ENCODE results near the gene CUBN. TPM values are rescaled to one million over a fixed set of nuclear protein-coding genes. Genes with fewer than 3 reads are reported as not detected.
A peak's percentile ranks its signal among the peaks of the same experiment; 100 is the strongest.

Gene CUBN
- total and polyA plus RNA-seq, 10 of the 15 experiments (the other 5 are each of a cell fraction or from before 2014, with no cell fraction given), result under 0.01 to 0.14 (median 0.02) TPM; not detected in 6

GRCh38 chr10:17175551-17175950 is 45.9 kb upstream of the CUBN start:
- Histone ChIP-seq H4K20me1 (ENCODE audit: control insufficient read depth, insufficient read depth) (no peaks in the 10 kb centered on the region), H3K9ac (ENCODE audit: control insufficient read depth, insufficient read depth, low read length) (no peak overlapping the region), H3K9me3 (replicated peaks; ENCODE audit: control insufficient read depth, insufficient read depth, low read length) (no peaks in the 10 kb centered on the region), H3K27me3 (replicated peaks in 1 of 2; ENCODE audit: control insufficient read depth in 2 of 2, insufficient read depth in 2 of 2, low read length in 1 of 2) (no peaks in the 10 kb centered on the region), H3K36me3 (ENCODE audit: control insufficient read depth in 2 of 2, insufficient read depth in 2 of 2, low read length in 1 of 2) (no peaks in the 10 kb centered on the region; a peak in 1 of 4 replicates), H3K4me2 (ENCODE audit: control insufficient read depth, insufficient read depth) (no peak overlapping the region), H3K4me3 (no peak overlapping the region), H3K79me2 (ENCODE audit: control insufficient read depth, insufficient read depth, low read length) (no peaks in the 10 kb centered on the region), H2AFZ (ENCODE audit: control insufficient read depth, low read depth, low read length) (peak overlapping the region; percentile 28), H3K27ac (ENCODE audit: control insufficient read depth, insufficient read depth) (no peak overlapping the region), H3K4me1 (ENCODE audit: control insufficient read depth, insufficient read depth, low read length) (no peaks in the 10 kb centered on the region)
- POLR2A ChIA-PET, result no interaction called here
- DNase-seq (ENCODE audit: low read depth, low spot score) (no peak), FAIRE-seq (no peak), ATAC-seq (no peak)
- CTCF ChIA-PET, result interaction anchor here (1.0 kb wide), 1 partner anchor 81 kb away, joined by 3 read pairs; no protein-coding TSS in a partner anchor
- intact Hi-C loops (cut with micrococcal nuclease; ENCODE audit: unreplicated experiment), result no loop called here
- no TSS peak for BruUV-seq (replicated peaks)
- SMC1A ChIA-PET (ENCODE audit: uncharacterized antibody, unreplicated experiment), result interaction anchor here (0.6 to 0.9 kb wide), 2 partner anchors 26 to 1330 kb away, joined by 3 read pairs; partner anchors contain the start of gene TRDMT1
- WGBS (ENCODE audit: insufficient coverage, insufficient replicate concordance, low lambda C conversion rate, missing lambda C conversion rate), result 66% methylated on average over 4 of the region's 4 CpGs
- RAD21 ChIA-PET (ENCODE audit: unreplicated experiment), result interaction anchor here (0.6 kb wide), 1 partner anchor 24 kb away, joined by 3 read pairs; no protein-coding TSS in a partner anchor
- in situ Hi-C loops (cut with MboI), result no loop called here
- TF ChIP-seq, protein P1, sequence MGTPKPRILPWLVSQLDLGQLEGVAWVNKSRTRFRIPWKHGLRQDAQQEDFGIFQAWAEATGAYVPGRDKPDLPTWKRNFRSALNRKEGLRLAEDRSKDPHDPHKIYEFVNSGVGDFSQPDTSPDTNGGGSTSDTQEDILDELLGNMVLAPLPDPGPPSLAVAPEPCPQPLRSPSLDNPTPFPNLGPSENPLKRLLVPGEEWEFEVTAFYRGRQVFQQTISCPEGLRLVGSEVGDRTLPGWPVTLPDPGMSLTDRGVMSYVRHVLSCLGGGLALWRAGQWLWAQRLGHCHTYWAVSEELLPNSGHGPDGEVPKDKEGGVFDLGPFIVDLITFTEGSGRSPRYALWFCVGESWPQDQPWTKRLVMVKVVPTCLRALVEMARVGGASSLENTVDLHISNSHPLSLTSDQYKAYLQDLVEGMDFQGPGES (IDR thresholded peaks at IDR 0.05), result no peak
- TF ChIP-seq RELA (IDR thresholded peaks at IDR 0.05; ENCODE audit: borderline replicate concordance, partially characterized antibody), result no peak
- no peak for TF ChIP-seq GABPA (IDR thresholded peaks at IDR 0.05; ENCODE audit: low read depth)
- no peak for TF ChIP-seq EED (IDR thresholded peaks at IDR 0.05; ENCODE audit: low read depth)
- no peak for TF ChIP-seq ASH2L (IDR thresholded peaks at IDR 0.05; ENCODE audit: borderline replicate concordance, low read depth)
- no peak for TF ChIP-seq NBN (IDR thresholded peaks at IDR 0.05)
- TF ChIP-seq SUPT20H (IDR thresholded peaks at IDR 0.05; ENCODE audit: borderline replicate concordance, control insufficient read depth, low read depth, low read length), result no peak
- no peak for TF ChIP-seq RCOR1 (conservative IDR thresholded peaks at IDR 0.05; ENCODE audit: low read depth, low read length)
- no peak for TF ChIP-seq PBX3 (IDR thresholded peaks at IDR 0.05; ENCODE audit: insufficient replicate concordance, low read depth, low read length)
- TF ChIP-seq POU2F2 (IDR thresholded peaks at IDR 0.05; ENCODE audit: borderline replicate concordance, low read depth, low read length), result no peak
- no peak for TF ChIP-seq PKNOX1 (IDR thresholded peaks at IDR 0.05)
- no peak for TF ChIP-seq ZNF592 (IDR thresholded peaks at IDR 0.05)
- no peak for TF ChIP-seq EGR1 (IDR thresholded peaks at IDR 0.05; ENCODE audit: borderline replicate concordance in 1 of 2, low read depth in 2 of 2, low read length in 2 of 2)
- TF ChIP-seq IKZF1 (conservative IDR thresholded peaks at IDR 0.05), result no peak
- TF ChIP-seq TBL1XR1 (IDR thresholded peaks at IDR 0.05; ENCODE audit: low read depth, low read length), result no peak
- no peak for TF ChIP-seq ZNF384 (IDR thresholded peaks at IDR 0.05; ENCODE audit: borderline replicate concordance, low read depth, low read length)
- TF ChIP-seq TCF3 (IDR thresholded peaks at IDR 0.05; ENCODE audit: borderline replicate concordance, insufficient read depth, low read depth, low read length), result no peak
- TF ChIP-seq EZH2 (IDR thresholded peaks at IDR 0.05; ENCODE audit: borderline replicate concordance, control insufficient read depth, low read depth, low read length), result no peak

Measured in GM12878 (cell line).